ENCODE measurements around the gene PPM1L.
A peak's percentile ranks its signal among the peaks of the same experiment; 100 is the strongest.

The PPM1L gene

GRCh38 chr3:160931474-160931873, 175.4 kb downstream of the PPM1L start:
- no peak overlapping the region for H2AFZ ChIP-seq (ENCODE audit: low read length)
- H3K4me1 ChIP-seq (ENCODE audit: insufficient read depth, low read length, severe bottlenecking), result no peaks in the 10 kb centered on the region
- H3K4me2 ChIP-seq (ENCODE audit: low read length), result no peak overlapping the region
- no peaks in the 10 kb centered on the region for H4K20me1 ChIP-seq (ENCODE audit: insufficient read depth, low read length)
- H3F3A ChIP-seq (ENCODE audit: insufficient read depth, low read length), result no peaks in the 10 kb centered on the region
- H3K9me2 ChIP-seq (ENCODE audit: low read depth, low read length), result no peaks in the 10 kb centered on the region
- no peak overlapping the region for H3K4me3 ChIP-seq (ENCODE audit: low read depth, low read length, poor library complexity, severe bottlenecking)
- TF ChIP-seq EZH2 (IDR thresholded peaks at IDR 0.05; ENCODE audit: borderline replicate concordance, low read length) (no peak), CTCF (IDR thresholded peaks at IDR 0.05; ENCODE audit: low read length) (no peak)
- H3K36me3 ChIP-seq (ENCODE audit: insufficient read depth, low read length), result no peaks in the 10 kb centered on the region
- no peaks in the 10 kb centered on the region for H3K27me3 ChIP-seq (ENCODE audit: insufficient read depth, low read length)
- no peak overlapping the region for H3K9ac ChIP-seq (ENCODE audit: low read length)
- H3K9me3 ChIP-seq (ENCODE audit: low read length), result no peaks in the 10 kb centered on the region
- H3K27ac ChIP-seq (ENCODE audit: low read depth, low read length, poor library complexity, severe bottlenecking), result no peak overlapping the region
- no peaks in the 10 kb centered on the region for H3K79me2 ChIP-seq (ENCODE audit: insufficient read depth, low read length)

- H3K79me2 ChIP-seq (ENCODE audit: insufficient read depth, low read length), result no peaks in the 10 kb centered on the region
- H3K36me3 ChIP-seq (ENCODE audit: insufficient read depth, low read length), result no peaks in the 10 kb centered on the region
- H3K27me3 ChIP-seq (ENCODE audit: insufficient read depth, low read length), result no peaks in the 10 kb centered on the region
- H4K20me1 ChIP-seq (ENCODE audit: insufficient read depth, low read length), result no peaks in the 10 kb centered on the region
- no peak overlapping the region for H3K27ac ChIP-seq (ENCODE audit: low read depth, low read length, poor library complexity, severe bottlenecking)
- H2AFZ ChIP-seq (ENCODE audit: low read length), result no peak overlapping the region
- H3K9ac ChIP-seq (ENCODE audit: low read length), result no peak overlapping the region
- H3K9me2 ChIP-seq (ENCODE audit: low read depth, low read length), result no peaks in the 10 kb centered on the region
- no peak overlapping the region for H3K4me3 ChIP-seq (ENCODE audit: low read depth, low read length, poor library complexity, severe bottlenecking)
- no peaks in the 10 kb centered on the region for H3K9me3 ChIP-seq (ENCODE audit: low read length)
- H3K4me2 ChIP-seq (ENCODE audit: low read length), result no peak overlapping the region
- no peak for TF ChIP-seq CTCF (IDR thresholded peaks at IDR 0.05; ENCODE audit: low read length)
- no peak for TF ChIP-seq EZH2 (IDR thresholded peaks at IDR 0.05; ENCODE audit: borderline replicate concordance, low read length)
- H3K4me1 ChIP-seq (ENCODE audit: insufficient read depth, low read length, severe bottlenecking), result no peaks in the 10 kb centered on the region
- H3F3A ChIP-seq (ENCODE audit: insufficient read depth, low read length), result no peaks in the 10 kb centered on the region
These were observed 179.5 kb downstream of the PPM1L start for GRCh38 chr3:160935413-160936095.

GRCh38 chr3:160941885-160942494, 186.0 kb downstream of the PPM1L start:
- Histone ChIP-seq H3K9me2 (ENCODE audit: low read depth, low read length) (no peaks in the 10 kb centered on the region), H3K9me3 (ENCODE audit: low read length) (no peaks in the 10 kb centered on the region), H3K9ac (ENCODE audit: low read length) (no peak overlapping the region), H3K4me1 (ENCODE audit: insufficient read depth, low read length, severe bottlenecking) (no peaks in the 10 kb centered on the region), H2AFZ (ENCODE audit: low read length) (no peak overlapping the region), H3K79me2 (ENCODE audit: insufficient read depth, low read length) (no peaks in the 10 kb centered on the region), H4K20me1 (ENCODE audit: insufficient read depth, low read length) (no peaks in the 10 kb centered on the region), H3K4me3 (ENCODE audit: low read depth, low read length, poor library complexity, severe bottlenecking) (no peak overlapping the region), H3F3A (ENCODE audit: insufficient read depth, low read length) (no peaks in the 10 kb centered on the region), H3K36me3 (ENCODE audit: insufficient read depth, low read length) (no peaks in the 10 kb centered on the region), H3K27me3 (ENCODE audit: insufficient read depth, low read length) (no peaks in the 10 kb centered on the region), H3K27ac (ENCODE audit: low read depth, low read length, poor library complexity, severe bottlenecking) (no peak overlapping the region), H3K4me2 (ENCODE audit: low read length) (no peak overlapping the region)
- TF ChIP-seq CTCF (IDR thresholded peaks at IDR 0.05; ENCODE audit: low read length) (peak; percentile 93), EZH2 (IDR thresholded peaks at IDR 0.05; ENCODE audit: borderline replicate concordance, low read length) (no peak)
